GM21381 (cell line): ENCODE results near the gene ARHGAP12.
A peak's percentile ranks its signal among the peaks of the same experiment; 100 is the strongest.

ENCODE experiments used
- ATAC-seq: cut with Tn5 transposase; IDR thresholded peaks from one replicate; pipeline ENCODE4 v1.9.1; 2021; ENCODE audit warnings: mild to moderate bottlenecking, moderate library complexity; ENCODE audit not compliant: unreplicated experiment

ARHGAP12 gene

GRCh38 chr10:31830887-31831286 is 97.7 kb downstream of the ARHGAP12 start:
- no peak for ATAC-seq

- ATAC-seq: no peak
Measured at GRCh38 chr10:31829776-31830175, 98.9 kb downstream of the ARHGAP12 start.

- no peak for ATAC-seq
Measured at GRCh38 chr10:31823358-31823757, 105.3 kb downstream of the ARHGAP12 start.

- ATAC-seq: no peak
Measured at GRCh38 chr10:31822616-31823318, 105.9 kb downstream of the ARHGAP12 start.

- no peak for ATAC-seq
Measured at GRCh38 chr10:31822150-31822549, 106.5 kb downstream of the ARHGAP12 start.

- no peak for ATAC-seq
Measured at GRCh38 chr10:31820778-31821369, 107.8 kb downstream of the ARHGAP12 start.

- no peak for ATAC-seq
Measured at GRCh38 chr10:31820096-31820495, 108.5 kb downstream of the ARHGAP12 start.

GRCh38 chr10:31819391-31819820 is 109.2 kb downstream of the ARHGAP12 start:
- no peak for ATAC-seq

GRCh38 chr10:31816318-31816717 is 112.3 kb downstream of the ARHGAP12 start:
- ATAC-seq: no peak

- peak; percentile 58 for ATAC-seq
Measured at GRCh38 chr10:31808258-31809218, 120.1 kb downstream of the ARHGAP12 start.

- no peak for ATAC-seq
Measured at GRCh38 chr10:31804352-31804810, 124.2 kb downstream of the ARHGAP12 start.

GRCh38 chr10:31803606-31804351 is 124.9 kb downstream of the ARHGAP12 start:
- ATAC-seq: no peak

- no peak for ATAC-seq
Measured at GRCh38 chr10:31799181-31799580, 129.4 kb downstream of the ARHGAP12 start.

- no peak for ATAC-seq
Measured at GRCh38 chr10:31792745-31793144, 135.9 kb downstream of the ARHGAP12 start.

- no peak for ATAC-seq
Measured at GRCh38 chr10:31789555-31789954, 139.1 kb downstream of the ARHGAP12 start.

- no peak for ATAC-seq
Measured at GRCh38 chr10:31782701-31783100, 145.9 kb downstream of the ARHGAP12 start.

GRCh38 chr10:31780717-31781116 is 147.9 kb downstream of the ARHGAP12 start:
- ATAC-seq: no peak

- no peak for ATAC-seq
Measured at GRCh38 chr10:31778627-31779026, 150.0 kb downstream of the ARHGAP12 start.

GRCh38 chr10:31776159-31776558 is 152.5 kb downstream of the ARHGAP12 start:
- no peak for ATAC-seq

- no peak for ATAC-seq
Measured at GRCh38 chr10:31774928-31775650, 153.5 kb downstream of the ARHGAP12 start.
